Fibroblast of the aortic adventitia (primary cell): ENCODE measurements around the gene PDE11A. TPM values are rescaled to one million over a fixed set of nuclear protein-coding genes. Genes with fewer than 3 reads are reported as not detected.
"Not testable (repeated sequence)": the region's sequence is repeated elsewhere in the genome, so short reads cannot be mapped to it uniquely, and the experiment has no call there.

Experiments used
- DNase-seq: peaks from one replicate; pipeline ENCODE4 v3.0.0-alpha.2; 2010; ENCODE audit warnings: low read depth
- H3K4me3 ChIP-seq: 2 replicates; pipeline ENCODE4 v1.5.1; 2011; ENCODE audit warnings: low read depth, mild to moderate bottlenecking, control low read depth, low read length, moderate library complexity
- total RNA-seq: library from RNA; depleted of rRNA; stranded (reverse); fragments of >200 nt; gene quantifications from 2 replicates; pipeline ENCODE4 v1.2.3, GENCODE V29; 2012; ENCODE audit warnings: low replicate concordance
- TF ChIP-seq, protein P1 (sequence below): IDR thresholded peaks from 2 replicates; pipeline ENCODE4 v1.5.1; 2011; ENCODE audit warnings: mild to moderate bottlenecking, low read length, control low read depth, inconsistent platforms; ENCODE audit not compliant: insufficient read depth

Gene PDE11A
- total RNA-seq, 1 donor = not detected

DNA sequence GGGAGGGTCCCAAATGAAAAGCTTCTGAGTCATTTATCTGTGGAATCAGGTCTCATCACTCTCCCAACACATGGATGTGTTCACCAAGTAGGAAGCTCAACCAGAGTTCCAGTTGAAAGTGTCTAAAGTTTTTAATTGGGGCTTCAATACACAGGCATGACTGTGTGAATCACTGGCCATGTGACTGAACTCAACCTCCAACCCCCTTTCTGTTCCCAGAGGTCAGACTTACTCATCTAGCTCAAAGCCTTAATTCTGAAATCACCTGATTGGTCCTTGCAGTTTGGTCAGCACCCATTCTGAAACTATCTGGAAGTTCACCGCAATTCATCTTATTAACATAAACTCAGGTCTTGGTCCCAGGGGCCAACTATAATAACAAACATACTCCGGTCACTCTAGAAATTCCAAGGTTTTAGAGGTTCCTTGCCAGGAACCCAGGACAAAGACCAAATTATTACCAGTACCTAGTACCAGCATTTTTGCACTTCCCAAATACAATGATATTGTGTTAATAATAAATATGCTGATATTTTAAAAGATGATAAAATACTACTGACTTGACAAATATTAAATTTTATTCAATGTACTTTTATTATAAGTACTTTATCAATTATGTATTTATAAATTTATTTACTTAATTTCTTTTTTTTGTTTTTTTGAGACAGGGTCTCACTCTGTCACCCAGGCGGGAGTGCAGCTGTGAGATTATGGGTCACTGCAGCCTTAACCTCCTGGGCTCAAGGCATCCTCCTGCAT lies 28.9 kb upstream of the PDE11A start:
- TF ChIP-seq, protein P1, sequence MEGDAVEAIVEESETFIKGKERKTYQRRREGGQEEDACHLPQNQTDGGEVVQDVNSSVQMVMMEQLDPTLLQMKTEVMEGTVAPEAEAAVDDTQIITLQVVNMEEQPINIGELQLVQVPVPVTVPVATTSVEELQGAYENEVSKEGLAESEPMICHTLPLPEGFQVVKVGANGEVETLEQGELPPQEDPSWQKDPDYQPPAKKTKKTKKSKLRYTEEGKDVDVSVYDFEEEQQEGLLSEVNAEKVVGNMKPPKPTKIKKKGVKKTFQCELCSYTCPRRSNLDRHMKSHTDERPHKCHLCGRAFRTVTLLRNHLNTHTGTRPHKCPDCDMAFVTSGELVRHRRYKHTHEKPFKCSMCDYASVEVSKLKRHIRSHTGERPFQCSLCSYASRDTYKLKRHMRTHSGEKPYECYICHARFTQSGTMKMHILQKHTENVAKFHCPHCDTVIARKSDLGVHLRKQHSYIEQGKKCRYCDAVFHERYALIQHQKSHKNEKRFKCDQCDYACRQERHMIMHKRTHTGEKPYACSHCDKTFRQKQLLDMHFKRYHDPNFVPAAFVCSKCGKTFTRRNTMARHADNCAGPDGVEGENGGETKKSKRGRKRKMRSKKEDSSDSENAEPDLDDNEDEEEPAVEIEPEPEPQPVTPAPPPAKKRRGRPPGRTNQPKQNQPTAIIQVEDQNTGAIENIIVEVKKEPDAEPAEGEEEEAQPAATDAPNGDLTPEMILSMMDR = no peak
- no peak for DNase-seq
- H3K4me3 ChIP-seq = no peak overlapping the region

DNA sequence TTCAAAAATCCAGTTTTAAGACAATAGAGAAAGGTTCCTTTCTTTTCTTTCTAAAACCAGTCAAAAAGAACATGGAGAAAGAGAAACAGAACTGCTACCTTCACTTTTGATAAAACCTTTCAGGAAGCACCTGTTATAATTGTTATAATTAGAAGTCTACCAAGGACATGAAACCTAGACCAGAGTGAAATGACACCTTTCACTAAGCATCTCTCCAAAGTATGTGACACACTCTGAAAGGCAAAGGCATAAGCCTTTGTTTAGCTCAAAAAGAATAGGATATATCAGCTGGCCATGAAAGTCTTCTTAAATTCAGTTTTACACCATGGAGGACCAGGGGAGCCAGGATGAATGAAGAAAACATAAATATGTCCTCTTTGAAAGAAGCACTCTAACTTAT lies 20.9 kb upstream of the PDE11A start:
- TF ChIP-seq, protein P1 = no peak

DNA sequence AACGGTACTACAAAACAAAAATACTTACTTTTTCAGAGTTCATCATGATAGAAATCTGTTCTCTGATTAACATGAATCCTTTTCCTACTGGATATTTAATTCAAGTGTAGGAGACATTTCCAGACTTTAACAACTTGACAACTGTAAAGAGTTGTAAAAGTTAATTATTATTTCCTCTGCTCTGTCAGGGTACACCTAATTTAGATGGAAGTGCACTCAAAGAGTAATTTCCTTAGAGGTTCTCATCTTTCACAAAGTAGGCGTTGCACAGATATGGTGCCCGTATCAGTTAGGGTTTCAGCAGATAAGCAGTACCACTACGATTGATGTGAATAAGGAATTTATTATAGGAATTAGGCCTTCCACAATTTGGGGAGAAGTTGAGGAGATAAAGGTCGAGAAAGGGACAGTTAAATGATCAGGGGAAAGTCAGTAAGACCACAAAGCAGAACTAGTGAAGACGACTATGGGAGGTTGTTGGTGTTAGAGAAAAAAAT lies 16.2 kb upstream of the PDE11A start:
- H3K4me3 ChIP-seq = no peak overlapping the region
- TF ChIP-seq, protein P1 = no peak
- DNase-seq = no peak

More for the DNA sequence above, 20.9 kb upstream of the PDE11A start:
- no peak overlapping the region for H3K4me3 ChIP-seq
- DNase-seq = no peak

DNA sequence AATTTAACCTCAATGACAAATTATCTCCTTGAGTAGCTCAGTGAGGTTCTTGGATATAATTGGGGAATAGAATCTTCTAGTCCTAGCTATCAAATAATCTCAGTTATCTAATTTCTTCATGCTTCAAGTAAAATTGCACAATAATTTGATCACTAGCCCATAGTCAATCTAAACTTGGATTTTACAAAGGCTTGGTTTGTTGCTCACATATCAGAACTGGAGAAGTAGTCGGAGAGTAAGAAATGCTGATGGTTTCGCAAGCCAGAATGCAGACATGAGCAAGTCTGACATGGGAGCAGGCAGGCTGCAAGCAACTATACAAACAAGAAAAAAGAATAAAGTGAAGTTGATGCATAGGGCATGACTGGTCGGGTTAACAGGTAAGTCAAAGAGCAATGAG lies 11.7 kb upstream of the PDE11A start:
- TF ChIP-seq, protein P1 = no peak
- no peak for DNase-seq
- no peak overlapping the region for H3K4me3 ChIP-seq

DNA sequence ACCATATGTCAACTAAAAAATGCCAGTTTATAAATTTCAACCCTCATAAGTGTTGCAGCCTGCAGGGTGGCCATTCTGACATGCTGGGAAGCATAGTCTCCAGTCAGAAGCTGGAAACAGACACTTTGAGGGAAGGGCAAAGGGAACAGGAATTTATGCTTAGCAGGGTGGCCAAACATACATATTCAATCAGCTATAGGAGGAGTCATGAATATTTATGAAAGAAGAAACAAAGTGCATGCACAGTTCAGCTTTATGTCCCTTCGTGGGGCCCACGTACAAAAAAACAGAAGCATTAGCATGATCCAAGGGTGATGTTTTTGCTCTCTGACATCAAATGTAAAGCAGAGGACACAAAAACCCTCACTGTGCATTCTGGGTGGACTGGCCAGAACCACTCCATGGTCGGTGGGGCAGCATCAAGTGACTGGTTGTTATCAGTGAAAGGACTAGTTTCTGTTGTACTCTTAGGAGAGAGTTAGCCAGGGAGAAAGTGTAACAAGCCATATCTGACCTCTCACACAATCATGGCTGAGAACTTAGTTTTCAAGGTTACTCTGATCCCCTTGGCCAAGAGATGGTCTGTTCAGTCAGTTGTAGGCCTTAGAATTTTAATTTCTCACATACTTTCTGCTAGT lies 9.9 kb upstream of the PDE11A start:
- DNase-seq = no peak
- H3K4me3 ChIP-seq = no peak overlapping the region
- TF ChIP-seq, protein P1 = no peak

DNA sequence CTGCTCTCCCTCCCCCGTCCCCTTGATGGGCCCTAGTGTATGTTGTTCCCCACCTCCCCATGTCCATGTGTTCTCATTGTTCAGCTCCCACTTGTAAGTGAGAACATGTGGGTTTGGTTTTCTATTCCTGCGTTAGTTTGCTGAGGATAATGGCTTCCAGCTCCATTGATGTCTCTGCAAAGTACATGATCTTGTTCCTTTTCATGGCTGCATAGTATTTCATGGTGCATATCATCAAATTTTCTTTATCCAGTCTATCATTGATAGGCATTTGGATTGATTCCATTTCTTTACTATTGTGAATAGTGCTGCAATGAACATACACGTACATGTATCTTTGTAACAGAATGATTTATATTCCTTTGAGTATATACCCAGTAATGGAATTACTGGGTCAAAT lies 6.7 kb upstream of the PDE11A start:
- not testable (repeated sequence) for DNase-seq, H3K4me3 ChIP-seq

DNA sequence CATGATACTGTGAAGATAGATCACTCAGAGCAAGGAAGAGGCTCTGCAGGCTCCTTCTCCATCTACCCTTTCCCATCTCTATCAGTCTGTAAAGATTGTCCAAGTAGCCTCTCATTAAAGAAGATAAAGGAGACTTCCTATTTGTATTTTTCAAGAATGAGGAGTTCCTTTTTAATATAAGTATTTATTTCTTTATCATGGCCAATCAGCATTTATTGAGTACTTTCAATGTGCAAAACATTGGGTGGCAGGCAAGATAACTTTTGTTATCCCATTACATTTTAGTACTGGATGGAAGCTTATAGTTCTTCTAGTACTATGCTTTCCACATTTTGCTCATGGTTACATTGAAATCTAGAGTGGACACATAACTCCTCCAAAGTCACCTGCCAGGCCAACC lies 3.6 kb upstream of the PDE11A start:
- DNase-seq = no peak
- TF ChIP-seq, protein P1 = no peak
- no peak overlapping the region for H3K4me3 ChIP-seq
